HCT116 (cell line): ENCODE data around the gene EVX2. TPM values are rescaled to one million over a fixed set of nuclear protein-coding genes. Genes with fewer than 3 reads are reported as not detected.

ENCODE experiments used
- ATAC-seq: fragments of 200-7000 bp; cut with Tn5 transposase; 2 replicates; pipeline ENCODE4 v1.9.1; 2020; ENCODE audit warnings: mild to moderate bottlenecking, moderate library complexity
- BruUV-seq: library from RNA; stranded (reverse); fragments of 400-500 nt; replicated peaks from 2 replicates; lab custom pipeline; 2021; lab: Mats Ljungman, UMichigan
- CTCF ChIA-PET: fragments of 300-600 bp; sonication (Branson Sonifier 250); formaldehyde crosslinking; loops from one replicate; lab custom pipeline; 2021; ENCODE audit warnings: antibody characterized with exemption; lab: Charles Lee
- POLR2A ChIA-PET: fragments of 300-600, 350-600 bp; sonication (Branson Sonifier 250); formaldehyde crosslinking; loops from one replicate; lab custom pipeline; 2021; ENCODE audit warnings: antibody characterized with exemption; lab: Charles Lee
- RAD21 ChIA-PET, 2 experiments: fragments of 300-600 bp; sonication (Branson Sonifier 250); formaldehyde crosslinking; loops; one replicate each; lab custom pipeline; 2023; ENCODE audit warnings: low total read pairs in 2 of 2; ENCODE audit not compliant: uncharacterized antibody in 2 of 2, unreplicated experiment in 2 of 2, low non-redundant PET in 1 of 2; lab: Charles Lee
- DNase-seq: peaks from one replicate; pipeline ENCODE4 v3.0.0-alpha.2; 2010; ENCODE audit warnings: low read depth, low spot score
- H2AFZ ChIP-seq: fragments of 200-600 bp; shearing (Covaris generic), sonication (generic); 2 replicates; pipeline ENCODE4 v1.6.1; 2017; ENCODE audit warnings: low read depth, mixed run types, mixed read lengths, antibody characterized with exemption, low read length; ENCODE audit not compliant: poor library complexity, severe bottlenecking
- H3K27ac ChIP-seq: 2 replicates; pipeline ENCODE4 v1.5.1; 2012; ENCODE audit warnings: low read depth, low read length
- H3K27me3 ChIP-seq: fragments of 200-600 bp; sonication (generic); 2 replicates; pipeline ENCODE4 v1.6.1; 2016; ENCODE audit warnings: mixed run types, low read length, mixed read lengths; ENCODE audit not compliant: insufficient read depth
- H3K36me3 ChIP-seq, 2 experiments: fragments of 200-500 bp in 1 of 2; fragments of 200-600 bp in 1 of 2; sonication (Bioruptor generic) in 1 of 2; sonication (generic) in 1 of 2; 2 replicates each; pipeline versions ENCODE4 v1.5.1 to v1.6.1; 2014 to 2016; ENCODE audit warnings: low read length in 2 of 2, inconsistent platforms in 1 of 2, mixed read lengths in 1 of 2, mixed run types in 1 of 2; ENCODE audit not compliant: insufficient read depth in 2 of 2, control insufficient read depth in 1 of 2
- H3K4me1 ChIP-seq, 2 experiments: fragments of 200-600 bp in 1 of 2; sonication (generic) in 1 of 2; 2 replicates each; pipeline versions ENCODE4 v1.5.1 to v1.6.1; 2012 to 2017; ENCODE audit warnings: low read length in 2 of 2, inconsistent platforms in 1 of 2, mild to moderate bottlenecking in 1 of 2, mixed read lengths in 1 of 2, mixed run types in 1 of 2, moderate library complexity in 1 of 2; ENCODE audit not compliant: insufficient read depth in 2 of 2, control insufficient read depth in 1 of 2
- H3K4me2 ChIP-seq: fragments of 200-600 bp; sonication (generic); 2 replicates; pipeline ENCODE4 v1.6.1; 2017; ENCODE audit warnings: mixed run types, low read length, mixed read lengths
- H3K4me3 ChIP-seq, 2 experiments: fragments of 200-600 bp in 1 of 2; sonication (generic) in 1 of 2; replicated peaks in 1 of 2; 2 replicates each; pipeline ENCODE4 v1.5.1; 2011 to 2016; ENCODE audit warnings: low read length in 2 of 2, control low read depth in 1 of 2, low read depth in 1 of 2, mild to moderate bottlenecking in 1 of 2, mixed read lengths in 1 of 2, mixed run types in 1 of 2
- H3K79me2 ChIP-seq: fragments of 200-600 bp; sonication (generic); 2 replicates; pipeline ENCODE4 v1.6.1; 2017; ENCODE audit warnings: mild to moderate bottlenecking, mixed run types, low read length, moderate library complexity, mixed read lengths; ENCODE audit not compliant: insufficient read depth
- H3K9ac ChIP-seq: fragments of 200-600 bp; sonication (generic); 2 replicates; pipeline ENCODE4 v1.6.1; 2016; ENCODE audit warnings: low read length, mixed read lengths
- H3K9me2 ChIP-seq: fragments of 200-600 bp; sonication (generic), shearing (Covaris generic); 2 replicates; pipeline ENCODE4 v1.6.1; 2017; ENCODE audit warnings: mixed run types, mild to moderate bottlenecking, moderate library complexity; ENCODE audit not compliant: insufficient read depth
- H3K9me3 ChIP-seq, 2 experiments: fragments of 200-500 bp in 1 of 2; fragments of 200-600 bp in 1 of 2; sonication (Bioruptor generic) in 1 of 2; sonication (generic) in 1 of 2; 2 replicates each; pipeline ENCODE4 v1.6.1; 2014 to 2017; ENCODE audit warnings: low read length in 2 of 2, mixed read lengths in 2 of 2, inconsistent platforms in 1 of 2, low read depth in 1 of 2, mild to moderate bottlenecking in 1 of 2, mixed run types in 1 of 2, moderate library complexity in 1 of 2; ENCODE audit not compliant: control insufficient read depth in 1 of 2, insufficient read depth in 1 of 2
- H4K20me1 ChIP-seq: fragments of 200-600 bp; sonication (generic), shearing (Covaris generic); 2 replicates; pipeline ENCODE4 v1.6.1; 2017; ENCODE audit warnings: mixed run types, mild to moderate bottlenecking, moderate library complexity; ENCODE audit not compliant: insufficient read depth
- CEBPB ChIP-seq: IDR thresholded peaks from 2 replicates; pipeline ENCODE4 v1.6.1; 2012; ENCODE audit warnings: low read depth
- CTCF ChIP-seq, 3 experiments: fragments of 200-600 bp in 1 of 3; sonication (generic) in 1 of 3; IDR thresholded peaks in 2 of 3; conservative IDR thresholded peaks in 1 of 3; 2 replicates each; pipeline ENCODE4 v1.5.1; 2012 to 2017; ENCODE audit warnings: low read depth in 2 of 3, low read length in 2 of 3, antibody characterized with exemption in 1 of 3, borderline replicate concordance in 1 of 3, control low read depth in 1 of 3, mild to moderate bottlenecking in 1 of 3, mixed read lengths in 1 of 3, mixed run types in 1 of 3, moderate library complexity in 1 of 3; ENCODE audit not compliant: insufficient read depth in 1 of 3
- EGR1 ChIP-seq: IDR thresholded peaks from 2 replicates; pipeline ENCODE4 v1.6.1; 2012; ENCODE audit warnings: low read depth
- ELF1 ChIP-seq: IDR thresholded peaks from 2 replicates; pipeline ENCODE4 v1.6.1; 2012; ENCODE audit warnings: low read depth, borderline replicate concordance
- EZH2phosphoT487 ChIP-seq: fragments of 200-600 bp; IDR thresholded peaks from 2 replicates; pipeline ENCODE4 v1.6.1; 2018; ENCODE audit warnings: antibody characterized with exemption, borderline replicate concordance
- FOSL1 ChIP-seq: IDR thresholded peaks from 2 replicates; pipeline ENCODE4 v1.6.1; 2012; ENCODE audit warnings: low read depth
- JUND ChIP-seq: IDR thresholded peaks from 2 replicates; pipeline ENCODE4 v1.6.1; 2012
- SIN3A ChIP-seq: IDR thresholded peaks from 2 replicates; pipeline ENCODE4 v1.6.1; 2012; ENCODE audit warnings: low read depth
- SRF ChIP-seq: IDR thresholded peaks from 2 replicates; pipeline ENCODE4 v1.6.1; 2012; ENCODE audit warnings: low read depth
- TCF7L2 ChIP-seq: IDR thresholded peaks from 2 replicates; pipeline ENCODE4 v1.7.0; 2011; ENCODE audit warnings: borderline replicate concordance, inconsistent platforms; ENCODE audit not compliant: insufficient read depth, insufficient read length; ENCODE audit errors: extremely low read depth
- YY1 ChIP-seq: IDR thresholded peaks from 2 replicates; pipeline ENCODE4 v1.6.1; 2011; ENCODE audit warnings: low read length, low read depth, moderate library complexity, mild to moderate bottlenecking; ENCODE audit not compliant: insufficient replicate concordance; ENCODE audit errors: extremely low read depth
- ZFX ChIP-seq: fragments of 450-650 bp; IDR thresholded peaks from 2 replicates; pipeline ENCODE4 v1.6.1; 2017
- intact Hi-C: fragments of 100-400 bp; cut with micrococcal nuclease; formaldehyde crosslinking; loops from 2 replicates; pipeline ENCODE4 v1.10.0; 2022
- total RNA-seq: library from RNA; stranded (reverse); gene quantifications from one replicate; pipeline ENCODE4 v1.2.1, GENCODE V29; 2021; ENCODE audit not compliant: unreplicated experiment
- TF ChIP-seq, protein P1 (sequence below): IDR thresholded peaks from 2 replicates; pipeline ENCODE4 v1.6.1; 2012
- TF ChIP-seq, protein P2 (sequence below): IDR thresholded peaks from 2 replicates; pipeline ENCODE4 v1.6.1; 2012; ENCODE audit warnings: low read depth

EVX2 gene
- total RNA-seq, 1 experiment from 2014 or later, result not detected

- POLR2A ChIA-PET, result no interaction called here
- H3K4me1 ChIP-seq, result peaks cover 5 to 20% of the 10 kb centered on the region in 2 experiments; a peak in 3 of 4 replicates
- no TSS peak for BruUV-seq
- H4K20me1 ChIP-seq, result no peaks in the 10 kb centered on the region
- H3K4me2 ChIP-seq, result no peak overlapping the region
- H3K36me3 ChIP-seq, result no peaks in the 10 kb centered on the region
- no peak overlapping the region for H2AFZ ChIP-seq
- DNase-seq (no peak), ATAC-seq (no peak)
- no peak overlapping the region for H3K27ac ChIP-seq
- intact Hi-C loops, result no loop called here
- no peak overlapping the region for H3K9ac ChIP-seq
- RAD21 ChIA-PET, result no interaction called here
- no peak overlapping the region for H3K4me3 ChIP-seq
- H3K9me2 ChIP-seq, result no peaks in the 10 kb centered on the region
- no peaks in the 10 kb centered on the region for H3K9me3 ChIP-seq
- CTCF ChIA-PET, result interaction anchor here (1.5 kb wide), 1 partner anchor 10 kb away, joined by 7 read pairs; no protein-coding TSS in a partner anchor
- no peaks in the 10 kb centered on the region for H3K79me2 ChIP-seq
- no peaks in the 10 kb centered on the region for H3K27me3 ChIP-seq
- no peak for TF ChIP-seq TCF7L2
- no peak for TF ChIP-seq CTCF (IDR thresholded peaks at IDR 0.05 in 2 of 3, conservative IDR thresholded peaks at IDR 0.05 in 1 of 3; ENCODE audit: borderline replicate concordance in 1 of 3, insufficient read depth in 1 of 3, low read depth in 2 of 3, low read length in 2 of 3)
- no peak for TF ChIP-seq YY1
- TF ChIP-seq FOSL1, result no peak
- TF ChIP-seq EGR1, result no peak
- TF ChIP-seq EZH2phosphoT487, result no peak
- TF ChIP-seq ZFX, result no peak
- TF ChIP-seq JUND, result no peak
- TF ChIP-seq SRF, result no peak
- TF ChIP-seq CEBPB, result no peak
- no peak for TF ChIP-seq ELF1
- TF ChIP-seq SIN3A, result no peak
- TF ChIP-seq, protein P1, sequence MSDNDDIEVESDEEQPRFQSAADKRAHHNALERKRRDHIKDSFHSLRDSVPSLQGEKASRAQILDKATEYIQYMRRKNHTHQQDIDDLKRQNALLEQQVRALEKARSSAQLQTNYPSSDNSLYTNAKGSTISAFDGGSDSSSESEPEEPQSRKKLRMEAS, result no peak
- TF ChIP-seq, protein P2, sequence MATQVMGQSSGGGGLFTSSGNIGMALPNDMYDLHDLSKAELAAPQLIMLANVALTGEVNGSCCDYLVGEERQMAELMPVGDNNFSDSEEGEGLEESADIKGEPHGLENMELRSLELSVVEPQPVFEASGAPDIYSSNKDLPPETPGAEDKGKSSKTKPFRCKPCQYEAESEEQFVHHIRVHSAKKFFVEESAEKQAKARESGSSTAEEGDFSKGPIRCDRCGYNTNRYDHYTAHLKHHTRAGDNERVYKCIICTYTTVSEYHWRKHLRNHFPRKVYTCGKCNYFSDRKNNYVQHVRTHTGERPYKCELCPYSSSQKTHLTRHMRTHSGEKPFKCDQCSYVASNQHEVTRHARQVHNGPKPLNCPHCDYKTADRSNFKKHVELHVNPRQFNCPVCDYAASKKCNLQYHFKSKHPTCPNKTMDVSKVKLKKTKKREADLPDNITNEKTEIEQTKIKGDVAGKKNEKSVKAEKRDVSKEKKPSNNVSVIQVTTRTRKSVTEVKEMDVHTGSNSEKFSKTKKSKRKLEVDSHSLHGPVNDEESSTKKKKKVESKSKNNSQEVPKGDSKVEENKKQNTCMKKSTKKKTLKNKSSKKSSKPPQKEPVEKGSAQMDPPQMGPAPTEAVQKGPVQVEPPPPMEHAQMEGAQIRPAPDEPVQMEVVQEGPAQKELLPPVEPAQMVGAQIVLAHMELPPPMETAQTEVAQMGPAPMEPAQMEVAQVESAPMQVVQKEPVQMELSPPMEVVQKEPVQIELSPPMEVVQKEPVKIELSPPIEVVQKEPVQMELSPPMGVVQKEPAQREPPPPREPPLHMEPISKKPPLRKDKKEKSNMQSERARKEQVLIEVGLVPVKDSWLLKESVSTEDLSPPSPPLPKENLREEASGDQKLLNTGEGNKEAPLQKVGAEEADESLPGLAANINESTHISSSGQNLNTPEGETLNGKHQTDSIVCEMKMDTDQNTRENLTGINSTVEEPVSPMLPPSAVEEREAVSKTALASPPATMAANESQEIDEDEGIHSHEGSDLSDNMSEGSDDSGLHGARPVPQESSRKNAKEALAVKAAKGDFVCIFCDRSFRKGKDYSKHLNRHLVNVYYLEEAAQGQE, result no peak
Observed at GRCh38 chr2:176101216-176101830, 17.6 kb upstream of the EVX2 start.
